Neuronal stem cell (in vitro differentiated cells): ENCODE data around the gene MACROD2.

Experiments used
- DNase-seq: peaks from one replicate; pipeline ENCODE4 v3.0.0-alpha.2; 2013; ENCODE audit warnings: low spot score
- H2AFZ ChIP-seq: one replicate; pipeline ENCODE4 v1.6.1; 2013; ENCODE audit warnings: mild to moderate bottlenecking, low read length, inconsistent platforms
- H2AK5ac ChIP-seq: 2 replicates; pipeline ENCODE4 v1.6.1; 2013; ENCODE audit warnings: low read depth, mild to moderate bottlenecking, inconsistent platforms, low read length, moderate library complexity, mixed read lengths
- H2BK120ac ChIP-seq: 2 replicates; pipeline ENCODE4 v1.6.1; 2013; ENCODE audit warnings: low read depth, mild to moderate bottlenecking, inconsistent platforms, low read length, moderate library complexity, mixed read lengths
- H2BK12ac ChIP-seq: one replicate; pipeline ENCODE4 v1.6.1; 2013; ENCODE audit warnings: low read length, inconsistent platforms
- H2BK15ac ChIP-seq: 2 replicates; pipeline ENCODE4 v1.6.1; 2013; ENCODE audit warnings: mild to moderate bottlenecking, low read length, inconsistent platforms, mixed read lengths
- H2BK5ac ChIP-seq: one replicate; pipeline ENCODE4 v1.6.1; 2013; ENCODE audit warnings: inconsistent platforms, mild to moderate bottlenecking, low read length, moderate library complexity
- H3K14ac ChIP-seq: one replicate; pipeline ENCODE4 v1.6.1; 2013; ENCODE audit warnings: low read length, inconsistent platforms
- H3K18ac ChIP-seq: 2 replicates; pipeline ENCODE4 v1.6.1; 2013; ENCODE audit warnings: low read length, inconsistent platforms
- H3K23ac ChIP-seq: 2 replicates; pipeline ENCODE4 v1.6.1; 2013; ENCODE audit warnings: low read depth, mild to moderate bottlenecking, mixed read lengths, low read length, inconsistent platforms; ENCODE audit not compliant: poor library complexity
- H3K27ac ChIP-seq: replicated peaks from 3 replicates; pipeline ENCODE4 v1.5.1; 2013; ENCODE audit warnings: low read length, inconsistent platforms
- H3K27me3 ChIP-seq, 3 experiments: 2 replicates each; pipeline ENCODE4 v1.6.1; 2013; ENCODE audit warnings: low read length in 3 of 3, mild to moderate bottlenecking in 2 of 3, inconsistent platforms in 1 of 3, low read depth in 1 of 3, mixed read lengths in 1 of 3, moderate library complexity in 1 of 3; ENCODE audit not compliant: control insufficient read depth in 3 of 3, insufficient read depth in 3 of 3
- H3K36me3 ChIP-seq, 2 donors: replicated peaks in 1 of 2; 2 replicates each; pipeline ENCODE4 v1.6.1; 2013; ENCODE audit warnings: low read length in 2 of 2; ENCODE audit not compliant: control insufficient read depth in 2 of 2, insufficient read depth in 2 of 2
- H3K4ac ChIP-seq: 2 replicates; pipeline ENCODE4 v1.6.1; 2013; ENCODE audit warnings: inconsistent platforms, mild to moderate bottlenecking, low read length, moderate library complexity
- H3K4me1 ChIP-seq, 2 donors: 1 replicate in 1 of 2; 2 replicates in 1 of 2; pipeline ENCODE4 v1.6.1; 2013; ENCODE audit warnings: low read length in 2 of 2, low read depth in 1 of 2; ENCODE audit not compliant: control insufficient read depth in 2 of 2, insufficient read depth in 1 of 2
- H3K4me2 ChIP-seq: one replicate; pipeline ENCODE4 v1.6.1; 2013; ENCODE audit warnings: mild to moderate bottlenecking, low read length, inconsistent platforms; ENCODE audit not compliant: insufficient read depth, poor library complexity, severe bottlenecking
- H3K4me3 ChIP-seq, 2 donors: 2 replicates each; pipeline ENCODE4 v1.5.1; 2013; ENCODE audit warnings: low read length in 2 of 2, mild to moderate bottlenecking in 2 of 2, inconsistent platforms in 1 of 2, moderate library complexity in 1 of 2
- H3K79me1 ChIP-seq: one replicate; pipeline ENCODE4 v1.6.1; 2013; ENCODE audit warnings: low read depth, mild to moderate bottlenecking, inconsistent platforms, low read length, moderate library complexity
- H3K9ac ChIP-seq: one replicate; pipeline ENCODE4 v1.6.1; 2013; ENCODE audit warnings: mild to moderate bottlenecking, low read depth, low read length, inconsistent platforms; ENCODE audit not compliant: poor library complexity
- H3K9me3 ChIP-seq, 2 donors: replicated peaks in 1 of 2; 2 replicates each; pipeline versions ENCODE3 to v1.6.1; 2013; ENCODE audit warnings: low read length in 2 of 2, mild to moderate bottlenecking in 2 of 2, inconsistent platforms in 1 of 2, low read depth in 1 of 2, mixed read lengths in 1 of 2, moderate library complexity in 1 of 2; ENCODE audit not compliant: control insufficient read depth in 2 of 2, insufficient read depth in 1 of 2
- H4K8ac ChIP-seq: one replicate; pipeline ENCODE4 v1.6.1; 2013; ENCODE audit warnings: low read depth, mild to moderate bottlenecking, inconsistent platforms, low read length, moderate library complexity
- H4K91ac ChIP-seq: one replicate; pipeline ENCODE4 v1.6.1; 2013; ENCODE audit warnings: low read length, low read depth, mild to moderate bottlenecking, inconsistent platforms; ENCODE audit not compliant: poor library complexity
- WGBS, 2 donors: extraction: QIAGEN DNeasy Blood & Tissue Kit; methylation state at CpG; one replicate each; pipeline ENCODE4 v1.1.7; 2013; ENCODE audit warnings: missing lambda C conversion rate in 2 of 2, mixed read lengths in 1 of 2; ENCODE audit not compliant: insufficient read length in 2 of 2, insufficient replicate concordance in 1 of 2; ENCODE audit errors: extremely low coverage in 2 of 2; 5-methylcytosine and 5-hydroxymethylcytosine counted together

The MACROD2 gene

GRCh38 chr20:14956538-14956937 lies 961.2 kb downstream of the MACROD2 start:
- H3K36me3 ChIP-seq = no peaks in the 10 kb centered on the region
- H4K91ac ChIP-seq = no peak overlapping the region
- no peaks in the 10 kb centered on the region for H3K27me3 ChIP-seq
- H3K4me3 ChIP-seq = no peak overlapping the region
- no peak overlapping the region for H2BK12ac ChIP-seq
- H2BK15ac ChIP-seq = no peak overlapping the region
- H3K4me1 ChIP-seq = peaks cover 3 to 6% of the 10 kb centered on the region in 2 donors
- no peak overlapping the region for H2BK120ac ChIP-seq
- H3K9ac ChIP-seq = no peak overlapping the region
- no peaks in the 10 kb centered on the region for H3K79me1 ChIP-seq
- H3K23ac ChIP-seq = no peak overlapping the region
- no peak for DNase-seq
- no peak overlapping the region for H3K18ac ChIP-seq
- H3K27ac ChIP-seq = no peak overlapping the region
- no peak overlapping the region for H2AK5ac ChIP-seq
- H2AFZ ChIP-seq = no peak overlapping the region
- peak overlapping the region; percentile 17 for H3K14ac ChIP-seq
- no peak overlapping the region for H3K4ac ChIP-seq
- no peaks in the 10 kb centered on the region for H3K9me3 ChIP-seq
- no CpG with 5 or more reads among the region's 5 CpGs for WGBS, 2 donors
- H2BK5ac ChIP-seq = no peak overlapping the region
- H3K4me2 ChIP-seq = no peak overlapping the region
- H4K8ac ChIP-seq = no peak overlapping the region

GRCh38 chr20:14957402-14957801 lies 962.1 kb downstream of the MACROD2 start:
- Histone ChIP-seq H3K9ac (no peak overlapping the region), H2BK5ac (no peak overlapping the region), H2BK12ac (no peak overlapping the region), H3K23ac (no peak overlapping the region), H3K4me1 (peaks cover 3 to 6% of the 10 kb centered on the region in 2 donors), H2BK120ac (no peak overlapping the region), H3K4ac (no peak overlapping the region), H3K14ac (no peak overlapping the region), H3K4me2 (no peak overlapping the region), H3K27me3 (no peaks in the 10 kb centered on the region), H3K27ac (no peak overlapping the region), H3K4me3 (no peak overlapping the region), H4K91ac (no peak overlapping the region), H2AK5ac (no peak overlapping the region), H3K18ac (no peak overlapping the region), H4K8ac (no peak overlapping the region), H2BK15ac (no peak overlapping the region), H3K9me3 (no peaks in the 10 kb centered on the region), H3K79me1 (no peaks in the 10 kb centered on the region), H3K36me3 (no peaks in the 10 kb centered on the region), H2AFZ (peak overlapping the region; percentile 31)
- no CpG with 5 or more reads among the region's 4 CpGs for WGBS, 2 donors
- DNase-seq = no peak

- H4K8ac ChIP-seq = no peak overlapping the region
- H3K27ac ChIP-seq = no peak overlapping the region
- H2BK15ac ChIP-seq = no peak overlapping the region
- no peak overlapping the region for H3K4ac ChIP-seq
- H3K27me3 ChIP-seq = no peaks in the 10 kb centered on the region
- no peak overlapping the region for H4K91ac ChIP-seq
- H3K4me3 ChIP-seq = no peak overlapping the region
- H2BK120ac ChIP-seq = no peak overlapping the region
- no peak overlapping the region for H3K18ac ChIP-seq
- peaks cover 9 to 11% of the 10 kb centered on the region in 2 donors for H3K4me1 ChIP-seq
- no peak overlapping the region for H2BK5ac ChIP-seq
- DNase-seq = no peak
- no peak overlapping the region for H2AFZ ChIP-seq
- H3K23ac ChIP-seq = no peak overlapping the region
- no peak overlapping the region for H3K9ac ChIP-seq
- no peak overlapping the region for H3K4me2 ChIP-seq
- H3K79me1 ChIP-seq = no peaks in the 10 kb centered on the region
- no peak overlapping the region for H3K14ac ChIP-seq
- H3K9me3 ChIP-seq = no peaks in the 10 kb centered on the region
- H3K36me3 ChIP-seq = no peaks in the 10 kb centered on the region
- H2AK5ac ChIP-seq = no peak overlapping the region
- H2BK12ac ChIP-seq = no peak overlapping the region
Observed at GRCh38 chr20:14958626-14959025, 963.3 kb downstream of the MACROD2 start.

GRCh38 chr20:14959506-14960475 lies 964.5 kb downstream of the MACROD2 start:
- no peak overlapping the region for H4K91ac ChIP-seq

More at GRCh38 chr20:14959506-14960475, 964.5 kb downstream of the MACROD2 start:
- H3K9ac ChIP-seq = no peak overlapping the region
- H3K4me1 ChIP-seq = peaks cover 9 to 12% of the 10 kb centered on the region in 2 donors
- H3K4me2 ChIP-seq = no peak overlapping the region
- no peak overlapping the region for H2BK15ac ChIP-seq
- no peaks in the 10 kb centered on the region for H3K9me3 ChIP-seq
- no peak overlapping the region for H3K14ac ChIP-seq
- H2BK120ac ChIP-seq = no peak overlapping the region
- H3K4ac ChIP-seq = no peak overlapping the region
- H4K8ac ChIP-seq = no peak overlapping the region
- no peak for DNase-seq
- no peak overlapping the region for H3K23ac ChIP-seq
- WGBS, 2 donors = no CpG with 5 or more reads among the region's 7 CpGs
- no peak overlapping the region for H2AFZ ChIP-seq
- H3K36me3 ChIP-seq = no peaks in the 10 kb centered on the region
- no peaks in the 10 kb centered on the region for H3K27me3 ChIP-seq
- no peak overlapping the region for H2BK12ac ChIP-seq
- H3K79me1 ChIP-seq = no peaks in the 10 kb centered on the region
- no peak overlapping the region for H3K27ac ChIP-seq
- no peak overlapping the region for H2BK5ac ChIP-seq
- no peak overlapping the region for H3K18ac ChIP-seq
- H2AK5ac ChIP-seq = no peak overlapping the region
- H3K4me3 ChIP-seq = no peak overlapping the region
